Mucosa of gallbladder (tissue), 1 donor: ENCODE results near the gene ARID1B. TPM values are rescaled to one million over a fixed set of nuclear protein-coding genes. Genes with fewer than 3 reads are reported as not detected.

Experiments used
- DNase-seq: peaks from one replicate; pipeline ENCODE4 v3.0.0-alpha.2; 2020; ENCODE audit warnings: low spot score
- total RNA-seq: library from RNA; stranded (reverse); gene quantifications from one replicate; pipeline ENCODE4 v1.2.1, GENCODE V29; 2021
- donor health status: DM: no; HTN: no; CAD: no.

Gene ARID1B
- total RNA-seq, 1 donor from 2014 or later = 101 TPM

DNA sequence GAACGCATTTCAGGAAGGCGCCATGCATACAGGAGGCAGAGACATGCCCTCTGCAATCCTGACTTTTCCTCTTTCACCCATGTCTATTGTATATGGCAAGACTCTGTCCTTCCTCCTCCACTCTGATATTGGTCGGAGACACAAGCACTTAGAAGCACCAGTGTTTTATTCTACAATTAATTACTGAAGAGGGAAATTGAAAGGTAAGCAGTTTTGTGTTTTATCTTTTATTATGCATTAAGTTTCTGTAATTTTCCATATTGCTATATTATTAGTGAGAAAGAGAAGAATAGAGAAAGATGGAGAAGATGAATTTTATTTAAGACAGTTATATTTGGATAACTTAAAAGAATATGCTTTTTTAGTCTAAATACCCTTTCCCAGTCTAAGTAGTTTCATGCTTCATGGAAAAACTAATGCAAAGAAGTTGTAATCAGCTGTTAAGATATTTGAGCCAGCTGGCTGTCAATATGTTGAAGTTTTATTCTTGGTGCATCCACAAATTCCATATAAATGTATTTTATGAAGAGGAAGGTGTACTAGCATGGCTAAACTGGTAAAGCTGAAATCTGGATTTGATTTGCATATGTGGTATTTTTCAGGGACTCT lies 13.6 kb downstream of the ARID1B start:
- DNase-seq = no peak

DNA sequence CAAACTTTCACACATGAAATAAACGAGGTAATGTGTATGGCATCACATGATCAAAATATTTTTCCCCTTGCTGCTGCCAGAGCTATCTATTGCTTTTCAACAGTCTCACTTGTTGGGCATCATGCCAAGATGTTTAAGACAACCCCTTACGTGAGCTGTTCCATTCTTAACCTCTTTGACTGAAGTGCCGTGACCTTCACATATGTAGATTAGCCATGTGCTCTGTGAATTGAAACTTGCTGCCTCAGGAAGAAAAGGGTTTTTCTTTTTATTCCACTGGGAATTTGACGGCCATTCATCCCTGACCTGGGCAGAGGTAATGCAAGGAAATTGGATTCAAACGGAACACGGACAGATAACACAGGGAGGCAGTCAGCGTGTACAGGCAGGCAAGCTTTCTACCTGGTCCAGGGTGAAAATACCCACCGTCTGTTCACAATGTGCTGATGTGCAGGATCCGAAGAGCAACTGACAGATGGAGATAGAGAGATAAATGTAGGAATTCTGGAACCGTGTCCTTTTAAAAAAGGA lies 14.2 kb downstream of the ARID1B start:
- no peak for DNase-seq

DNA sequence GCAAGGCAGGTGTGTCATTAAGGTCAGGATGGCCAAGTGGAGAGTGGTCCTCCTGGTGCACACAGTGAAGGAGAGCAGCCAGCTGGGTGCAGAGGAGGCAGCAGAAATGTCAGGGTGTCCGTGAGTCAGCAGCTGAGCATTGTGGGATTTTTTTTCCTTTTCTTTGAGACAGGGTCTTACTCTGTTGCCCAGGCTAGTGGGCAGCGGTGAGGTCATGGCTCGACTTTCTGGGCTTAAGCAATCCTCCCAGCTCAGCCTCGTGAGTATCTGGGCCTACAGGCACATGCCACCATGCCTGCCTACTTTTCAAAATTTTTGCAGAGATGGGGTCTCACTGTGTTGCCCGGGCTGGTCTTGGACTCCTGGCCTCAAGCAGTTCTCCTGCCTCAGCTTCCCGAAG lies 16.0 kb downstream of the ARID1B start:
- no peak for DNase-seq

DNA sequence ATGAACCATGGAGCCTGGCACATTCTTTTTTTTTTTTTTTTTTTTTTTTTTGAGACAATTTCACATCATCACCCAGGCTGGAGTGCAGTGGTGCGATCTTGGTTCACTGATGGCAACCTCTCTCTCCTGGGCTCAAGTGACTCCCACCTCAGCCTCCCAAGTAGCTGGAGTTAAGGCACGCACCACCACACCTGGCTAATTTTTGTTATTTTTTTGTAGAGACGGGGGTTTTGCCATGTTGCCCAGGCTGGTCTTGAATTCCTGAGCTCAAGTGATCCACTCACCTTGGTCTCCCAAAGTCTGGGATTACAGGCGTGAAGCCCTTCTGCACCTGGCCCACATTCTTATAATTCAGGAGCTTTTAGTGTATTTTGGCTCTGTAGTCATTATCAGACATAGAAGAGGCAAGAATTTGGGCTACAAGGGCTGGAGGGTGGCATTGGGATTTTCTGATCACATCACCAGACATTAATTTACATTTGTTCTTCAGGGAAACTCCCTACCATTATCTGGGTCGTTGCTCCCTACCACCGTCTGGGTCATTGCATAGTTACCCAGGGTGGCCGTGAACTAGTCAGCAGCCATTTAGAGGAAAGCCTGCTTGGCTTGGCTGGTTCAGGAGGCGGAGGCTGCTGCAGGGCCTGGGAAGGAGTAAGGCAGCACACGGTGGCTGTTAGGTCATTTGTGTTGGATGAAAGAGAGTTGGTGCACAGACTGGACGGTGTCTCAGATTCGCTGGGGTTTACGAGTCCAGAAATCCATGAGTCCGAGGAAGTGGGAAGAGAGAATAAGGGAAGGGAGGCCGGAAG lies 17.6 kb downstream of the ARID1B start:
- DNase-seq = no peak

DNA sequence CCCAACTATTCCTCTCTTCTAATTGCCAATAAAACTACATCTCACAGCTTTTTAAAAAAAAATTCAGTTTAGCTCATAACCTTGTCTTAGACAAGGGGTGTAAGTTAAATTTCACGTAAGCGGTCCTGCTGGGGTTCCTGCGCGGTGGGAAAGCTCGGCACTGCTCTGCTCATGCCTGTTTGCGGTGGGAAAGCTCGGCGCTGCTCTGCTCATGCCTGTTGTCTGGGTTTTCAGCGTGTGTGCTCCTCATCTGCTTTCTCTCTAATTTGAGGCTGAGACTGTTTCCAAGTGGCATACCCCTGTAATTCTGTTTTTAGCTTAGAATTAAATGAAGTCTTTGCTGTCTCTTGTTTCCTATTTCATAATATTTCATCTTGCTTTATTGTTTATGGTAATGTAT lies 18.6 kb downstream of the ARID1B start:
- DNase-seq = no peak

DNA sequence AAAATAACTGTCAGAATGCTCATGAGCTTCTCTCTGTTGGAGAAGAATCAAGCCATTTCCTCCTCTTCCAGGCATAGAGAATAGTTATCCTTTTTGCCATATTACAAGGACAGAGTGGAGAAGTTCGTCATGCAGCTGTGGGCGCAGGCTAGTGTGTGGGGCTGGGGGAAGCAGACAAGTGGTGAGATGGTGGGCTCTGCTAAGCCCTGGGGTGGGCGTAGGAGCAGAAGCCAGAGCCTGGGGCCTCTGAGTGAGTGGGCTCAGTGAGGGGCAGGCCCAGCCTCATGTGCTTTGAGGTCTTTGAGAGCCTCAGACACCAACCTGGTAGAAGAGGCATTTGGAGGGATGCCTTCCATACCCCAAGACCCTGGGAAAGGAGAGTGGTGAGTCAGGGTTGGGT lies 19.4 kb downstream of the ARID1B start:
- DNase-seq = no peak

DNA sequence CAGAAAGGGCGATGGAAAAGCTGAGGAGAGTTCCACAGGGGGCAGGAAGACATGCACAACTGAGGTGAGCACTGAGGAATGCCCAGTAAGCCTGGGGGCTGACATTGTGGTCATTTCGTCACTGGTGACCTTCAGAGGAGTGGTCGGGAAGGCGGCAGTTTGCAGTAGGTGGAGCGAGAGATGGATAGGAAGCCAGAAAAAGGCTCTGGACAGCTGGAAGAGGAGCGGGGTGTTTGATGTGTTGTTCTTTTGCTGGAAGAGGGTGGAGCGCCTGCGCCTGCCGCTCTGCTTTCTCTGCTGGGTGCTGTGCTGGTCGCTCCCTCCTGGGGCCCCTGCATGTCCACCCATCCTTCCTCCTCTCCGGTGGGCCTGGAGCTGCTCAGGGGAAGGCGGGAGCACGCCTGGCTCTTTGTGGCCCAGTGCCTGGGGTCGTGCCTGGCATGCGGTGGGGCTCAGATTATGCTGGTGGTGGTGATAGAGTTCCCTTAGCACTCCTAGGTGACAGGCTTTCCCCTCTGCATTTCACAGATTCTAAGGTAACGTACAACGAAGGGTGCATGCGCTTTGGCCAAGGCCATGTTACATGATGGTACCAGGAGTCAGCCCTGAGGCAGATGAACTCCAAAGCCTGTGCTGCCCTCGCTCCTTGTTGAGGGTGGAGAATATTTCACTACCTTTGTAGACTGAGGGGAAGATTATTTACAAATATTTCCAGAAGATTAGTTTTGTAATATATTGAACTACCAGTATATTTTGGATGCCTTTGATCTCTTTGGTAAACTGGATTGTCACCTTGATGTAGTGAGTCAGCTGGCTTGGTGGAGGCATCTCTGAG lies 20.9 kb downstream of the ARID1B start:
- DNase-seq = no peak

DNA sequence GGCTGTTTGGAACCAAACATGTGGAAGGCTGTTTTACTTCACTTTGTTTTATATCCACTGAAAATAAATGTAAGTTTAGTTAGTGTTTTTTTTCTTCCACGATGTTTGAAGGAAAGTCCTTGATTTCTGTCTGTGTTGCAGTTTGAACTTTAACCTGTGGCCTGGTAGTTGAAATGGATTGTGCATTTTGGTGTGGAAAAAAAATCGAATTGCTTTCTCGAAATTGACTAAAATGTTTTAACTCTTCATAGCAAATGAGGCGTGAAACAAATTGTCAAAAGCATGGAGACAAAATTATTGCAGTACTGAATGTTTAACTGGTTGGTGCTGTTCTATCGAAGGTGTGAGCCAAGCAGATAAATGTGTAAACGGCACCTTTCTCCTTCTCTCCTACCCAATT lies 24.5 kb downstream of the ARID1B start:
- DNase-seq = no peak

DNA sequence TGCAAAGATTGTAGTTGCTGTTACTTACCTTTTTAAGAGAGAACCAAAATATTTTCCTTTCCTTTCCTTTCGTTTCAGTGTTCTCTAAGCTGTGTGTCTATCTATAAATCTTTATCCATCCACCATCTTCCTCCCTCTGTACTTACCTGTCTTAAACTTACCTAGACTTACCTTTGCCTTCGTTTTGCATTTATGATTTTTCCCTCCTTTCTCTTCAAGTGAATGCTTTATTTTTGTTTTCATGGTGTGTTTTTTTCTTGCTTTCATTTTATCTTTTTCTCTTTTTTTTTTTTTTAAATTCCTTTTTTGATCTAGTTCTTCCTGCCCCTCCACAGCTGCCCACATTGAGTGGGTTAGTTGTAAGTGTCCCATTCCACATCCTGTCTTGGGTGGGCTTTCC lies 26.2 kb downstream of the ARID1B start:
- no peak for DNase-seq

DNA sequence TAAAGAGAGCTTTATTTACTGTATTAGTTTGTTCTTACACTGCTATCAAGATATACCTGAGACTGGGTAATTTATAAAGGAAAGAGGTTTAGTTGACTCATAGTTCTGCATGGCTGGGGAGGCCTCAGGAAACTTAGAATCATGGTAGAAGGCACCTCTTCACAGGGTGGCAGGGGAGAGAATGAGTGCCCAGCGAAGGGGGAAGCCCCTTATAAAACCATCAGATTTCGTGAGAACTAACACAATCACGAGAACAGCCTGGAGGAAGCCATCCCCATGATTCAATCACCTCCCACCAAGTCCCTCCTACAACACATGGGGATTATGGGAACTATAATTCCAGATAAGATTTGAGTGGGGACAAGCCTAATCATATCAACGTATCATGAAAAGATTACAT lies 27.2 kb downstream of the ARID1B start:
- no peak for DNase-seq

DNA sequence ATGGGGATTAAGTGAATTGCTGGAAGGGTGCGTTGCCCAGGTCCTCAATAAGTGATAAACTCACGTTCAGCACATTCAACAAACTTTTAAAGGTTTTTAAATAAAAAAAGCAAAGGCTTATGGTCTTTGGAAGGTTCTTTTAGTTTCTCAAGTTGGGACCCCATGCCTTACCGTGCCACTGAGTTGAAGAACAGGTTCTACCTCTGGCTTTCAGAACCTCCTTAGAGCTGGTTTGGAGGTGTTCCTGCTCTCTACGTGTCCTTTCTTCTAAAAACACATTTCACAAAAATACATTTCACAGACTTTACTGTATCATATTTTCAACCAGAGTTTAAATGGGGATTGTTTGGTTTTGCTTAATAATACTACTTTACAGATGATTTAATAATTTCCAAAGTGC lies 29.0 kb downstream of the ARID1B start:
- DNase-seq = no peak

DNA sequence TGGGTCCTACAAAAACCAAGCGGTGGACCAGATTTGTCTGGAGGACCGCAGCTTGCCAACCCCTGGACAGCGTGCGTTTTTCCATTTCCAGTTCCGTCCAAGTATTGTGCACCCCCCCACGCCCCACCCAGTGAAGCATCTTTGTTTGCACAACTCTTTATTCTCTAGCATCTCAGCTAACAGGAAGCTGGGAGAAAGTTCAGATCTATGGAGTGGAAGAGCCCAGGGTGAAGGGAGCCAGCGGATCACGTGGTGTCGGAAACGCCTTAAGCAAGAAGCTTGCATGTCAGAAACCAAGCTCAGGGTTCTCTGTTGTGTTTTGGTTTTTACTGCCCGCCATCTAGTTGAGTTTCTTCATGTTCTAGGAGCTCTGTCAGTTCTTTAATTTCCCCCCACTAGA lies 29.9 kb downstream of the ARID1B start:
- no peak for DNase-seq

DNA sequence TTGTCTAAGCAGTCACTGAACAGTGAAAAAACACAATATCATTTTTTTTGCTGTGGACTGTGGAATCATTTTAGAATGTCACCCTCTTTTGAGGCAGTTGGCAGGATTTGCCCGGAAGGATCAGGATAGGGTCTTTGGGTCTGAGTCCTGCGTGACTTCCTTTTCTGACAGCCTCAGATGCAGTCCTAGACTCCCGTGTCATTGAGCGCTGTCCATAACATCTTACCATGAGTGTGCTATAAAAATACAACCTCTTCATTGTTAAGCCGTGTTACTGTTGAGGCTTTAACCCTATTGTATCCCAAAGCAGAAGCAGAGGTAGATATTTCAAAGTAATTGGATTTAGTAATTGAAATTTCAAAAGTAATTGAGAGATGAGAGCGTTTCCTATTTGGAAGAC lies 30.6 kb downstream of the ARID1B start:
- DNase-seq = no peak

DNA sequence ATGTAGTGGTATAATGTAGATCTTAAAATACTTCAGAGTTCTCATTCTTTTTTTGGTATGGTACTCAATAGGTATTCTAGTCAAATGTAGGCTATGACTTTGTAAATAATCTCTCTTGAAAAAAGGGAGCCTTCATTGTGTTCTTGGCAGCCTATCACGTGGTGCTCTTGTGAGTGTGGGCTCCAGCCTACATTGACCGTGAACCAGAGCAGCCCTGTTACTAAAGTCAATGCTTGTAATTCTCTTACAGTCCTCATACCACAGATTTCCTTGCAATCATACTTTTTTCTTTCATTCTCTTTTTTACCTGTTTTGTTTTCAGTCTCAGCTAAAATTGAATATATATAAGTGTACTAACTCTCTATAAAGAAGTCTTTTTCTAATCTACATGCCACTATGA lies 31.1 kb downstream of the ARID1B start:
- DNase-seq = no peak

DNA sequence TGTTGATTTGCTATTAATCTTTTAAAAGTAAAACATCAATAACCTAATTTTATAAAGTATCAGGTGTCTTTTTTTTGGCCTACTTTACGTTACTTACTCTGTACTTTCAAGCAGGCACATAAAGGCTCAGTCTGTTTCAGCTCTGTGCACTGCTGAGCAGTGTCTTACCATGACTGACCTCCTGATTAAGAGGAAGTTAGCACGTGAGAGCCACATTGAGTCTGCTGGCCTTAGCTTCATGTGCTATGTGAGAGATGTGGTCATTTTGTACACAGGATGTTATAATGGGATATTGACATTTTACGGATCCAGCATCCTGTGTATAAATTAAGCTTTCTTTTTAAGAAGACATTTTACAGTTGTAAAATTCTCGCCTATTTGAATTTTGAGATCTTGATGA lies 31.9 kb downstream of the ARID1B start:
- no peak for DNase-seq

DNA sequence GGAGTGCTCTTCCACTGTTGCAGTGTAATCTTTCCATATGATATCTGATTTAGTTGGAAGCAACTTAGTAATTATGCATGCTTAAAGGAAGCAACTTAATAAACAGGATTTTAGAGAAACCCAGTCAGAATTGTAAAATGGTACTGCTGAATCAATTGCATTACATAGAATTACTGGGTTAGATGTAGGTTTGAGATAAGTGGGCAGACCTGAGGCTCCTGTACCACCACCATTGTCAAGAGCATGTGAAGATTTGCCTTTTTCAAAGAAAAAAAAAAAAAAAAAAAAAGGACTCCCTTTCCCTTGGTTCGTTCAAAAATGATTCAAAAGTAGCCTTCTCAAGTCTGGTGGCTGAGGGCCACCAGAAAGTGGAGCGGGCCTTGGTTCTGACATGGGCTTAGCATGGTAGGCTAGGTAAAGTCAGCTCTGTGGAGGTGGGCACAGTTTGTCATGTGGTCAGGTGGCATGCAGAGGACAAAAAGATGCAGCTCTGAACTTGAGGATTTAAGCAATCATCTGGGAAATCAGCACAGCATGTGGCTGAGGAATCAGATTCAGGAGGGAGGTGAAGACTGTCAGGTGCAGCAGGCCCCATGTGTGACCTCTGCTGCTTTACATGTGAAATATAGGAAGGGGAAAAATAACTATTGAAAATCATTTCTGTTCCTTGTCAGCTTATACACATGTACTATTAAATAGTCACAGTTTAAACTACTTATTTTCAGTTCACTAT lies 32.4 kb downstream of the ARID1B start:
- no peak for DNase-seq

DNA sequence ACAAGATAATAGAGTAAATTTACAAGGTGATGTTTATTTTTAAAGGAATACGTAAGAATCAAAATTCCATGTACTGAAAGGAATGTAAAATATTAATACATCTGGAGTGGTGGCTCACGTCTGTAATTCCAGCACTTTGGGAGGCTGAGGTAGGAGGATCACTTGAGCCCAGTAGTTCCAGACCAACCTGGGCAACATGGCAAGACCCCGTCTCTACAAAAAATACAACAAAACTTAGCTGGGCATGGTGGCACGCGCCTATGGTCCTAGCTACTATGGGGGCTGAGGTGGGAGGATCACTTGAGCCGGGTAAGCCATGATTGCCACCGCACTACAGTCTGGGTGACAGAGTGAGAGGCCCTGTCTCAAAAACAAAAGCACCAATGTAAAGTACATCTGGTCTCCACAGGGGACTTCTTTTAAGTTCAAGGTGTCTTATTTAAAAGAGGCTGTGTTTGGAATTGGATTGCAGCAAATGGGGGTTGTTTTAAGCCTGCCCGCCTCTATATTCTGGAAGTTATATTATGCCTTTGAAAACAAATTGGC lies 36.9 kb downstream of the ARID1B start:
- no peak for DNase-seq

DNA sequence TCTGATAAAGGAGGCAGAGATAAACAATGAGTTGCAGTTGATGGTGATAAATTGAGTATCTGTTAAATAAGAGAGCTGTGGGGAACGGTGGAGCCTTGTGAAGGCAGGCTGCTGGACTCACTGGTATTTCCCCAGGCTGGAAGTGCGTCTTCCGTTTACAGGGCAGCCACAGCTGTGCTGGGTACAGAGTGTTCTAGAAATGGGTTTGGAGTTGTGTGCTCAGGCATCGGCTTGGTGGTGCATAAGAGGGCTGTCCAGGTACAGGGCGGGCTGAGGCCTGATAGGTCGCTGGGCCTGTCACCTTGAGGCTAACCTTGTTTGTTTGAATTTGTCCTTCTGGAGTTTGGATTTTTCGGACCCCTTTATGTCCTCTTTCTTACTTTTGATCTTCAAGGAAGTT lies 39.3 kb downstream of the ARID1B start:
- DNase-seq = peak; percentile 34

DNA sequence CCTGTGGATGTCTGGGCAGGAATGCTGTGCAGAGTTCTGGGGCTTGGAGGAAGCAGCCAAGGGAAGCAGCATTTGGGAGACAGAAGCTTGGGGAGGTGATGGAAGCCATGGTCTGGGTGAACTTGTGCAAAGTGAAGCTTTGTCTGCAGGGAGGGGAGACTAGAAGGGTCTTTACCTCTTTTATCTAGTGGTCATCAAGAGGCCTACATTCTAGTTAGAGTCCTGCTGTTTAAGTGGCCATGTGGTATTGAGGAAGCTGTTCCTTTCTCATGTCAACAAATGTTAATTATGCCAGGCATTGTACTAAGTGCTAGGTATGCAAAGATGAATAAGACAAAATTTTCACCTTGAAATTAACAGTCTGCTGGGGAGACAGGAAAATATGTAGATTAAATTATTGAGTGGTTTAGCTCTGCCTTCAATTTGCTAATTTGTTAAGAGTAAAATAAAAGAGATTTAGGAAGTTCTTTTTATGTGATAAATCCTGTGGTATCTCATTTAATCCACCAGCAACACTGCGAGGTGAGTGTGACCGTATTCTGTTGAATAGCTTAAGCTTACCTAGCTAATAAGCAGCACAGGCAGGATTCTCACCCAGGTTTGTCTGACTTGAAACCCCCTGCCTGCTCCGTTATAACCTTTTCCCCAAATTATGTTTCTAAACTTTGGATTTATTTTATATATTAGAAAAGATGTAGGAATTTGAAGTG lies 43.1 kb downstream of the ARID1B start:
- no peak for DNase-seq

DNA sequence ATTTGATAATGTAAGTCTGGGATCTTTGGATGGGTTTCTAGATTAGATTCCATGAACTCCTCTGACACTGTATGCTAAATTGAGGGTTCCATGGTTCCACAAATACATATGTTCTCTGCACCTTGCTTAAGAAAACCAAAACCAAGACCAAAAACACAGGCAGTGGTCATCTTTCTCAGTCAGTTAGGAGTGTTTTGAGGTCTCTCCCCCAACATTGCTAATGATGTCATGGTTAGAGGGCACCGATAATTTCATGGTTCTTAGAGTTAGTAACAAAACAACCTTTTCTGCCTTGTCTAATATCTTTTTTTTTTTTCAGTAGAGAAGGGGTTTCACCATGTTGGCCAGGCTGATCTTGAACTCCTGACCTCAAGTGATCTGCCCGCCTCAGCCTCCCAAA lies 44.5 kb downstream of the ARID1B start:
- DNase-seq = no peak

DNA sequence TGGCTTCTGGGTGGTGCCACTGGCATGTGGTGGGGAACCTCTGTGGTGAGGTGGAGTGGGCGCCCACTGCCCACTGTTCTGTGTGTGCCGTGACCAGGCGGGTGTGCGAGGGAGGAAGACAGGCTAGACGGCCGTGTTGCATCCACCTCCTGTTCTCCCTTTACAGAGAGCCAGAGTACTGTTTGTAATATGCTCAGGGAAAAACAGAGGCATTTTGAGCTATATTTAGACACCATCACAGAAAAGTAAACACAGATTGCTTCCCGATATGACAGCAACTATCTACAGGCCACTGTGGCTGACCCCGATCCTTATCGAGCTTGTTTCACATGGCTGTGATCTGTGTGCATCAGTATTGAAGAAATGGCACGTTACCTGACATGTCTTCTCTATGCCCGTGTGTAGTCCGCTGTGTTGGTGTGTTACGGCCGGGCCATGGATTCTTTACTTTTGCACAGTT lies 45.6 kb downstream of the ARID1B start:
- DNase-seq = no peak
